Hepatocyte (in vitro differentiated cells): ENCODE results near the gene MIEF1.

Source experiments
- CTCF ChIP-seq: fragments of 200-600 bp; sonication (generic); IDR thresholded peaks from 2 replicates; pipeline ENCODE4 v1.5.1; 2016; ENCODE audit warnings: antibody characterized with exemption, mild to moderate bottlenecking; ENCODE audit not compliant: poor library complexity
- EZH2 ChIP-seq: fragments of 200-600 bp; sonication (generic); IDR thresholded peaks from 2 replicates; pipeline ENCODE4 v1.6.1; 2016; ENCODE audit warnings: antibody characterized with exemption, mild to moderate bottlenecking, borderline replicate concordance
- EZH2phosphoT487 ChIP-seq: fragments of 200-600 bp; sonication (generic); IDR thresholded peaks from one replicate; pipeline ENCODE4 v1.6.1; 2018; ENCODE audit warnings: antibody characterized with exemption, mild to moderate bottlenecking, low read depth, moderate library complexity; ENCODE audit not compliant: unreplicated experiment, severe bottlenecking

GRCh38 chr22:39500101-39500500 lies 2.0 kb upstream of the MIEF1 start:
- TF ChIP-seq CTCF, result no peak
- TF ChIP-seq EZH2, result no peak
- no peak for TF ChIP-seq EZH2phosphoT487
